Mucosa of gallbladder (tissue), 1 donor: ENCODE data around the gene KLHL40. TPM values are rescaled to one million over a fixed set of nuclear protein-coding genes. Genes with fewer than 3 reads are reported as not detected.

ENCODE experiments used
- DNase-seq: peaks from one replicate; pipeline ENCODE4 v3.0.0-alpha.2; 2020; ENCODE audit warnings: low spot score
- total RNA-seq: library from RNA; stranded (reverse); gene quantifications from one replicate; pipeline ENCODE4 v1.2.1, GENCODE V29; 2021
- donor health status: DM: no; HTN: no; CAD: no.

KLHL40 gene
- total RNA-seq, 1 donor from 2014 or later: not detected

DNA sequence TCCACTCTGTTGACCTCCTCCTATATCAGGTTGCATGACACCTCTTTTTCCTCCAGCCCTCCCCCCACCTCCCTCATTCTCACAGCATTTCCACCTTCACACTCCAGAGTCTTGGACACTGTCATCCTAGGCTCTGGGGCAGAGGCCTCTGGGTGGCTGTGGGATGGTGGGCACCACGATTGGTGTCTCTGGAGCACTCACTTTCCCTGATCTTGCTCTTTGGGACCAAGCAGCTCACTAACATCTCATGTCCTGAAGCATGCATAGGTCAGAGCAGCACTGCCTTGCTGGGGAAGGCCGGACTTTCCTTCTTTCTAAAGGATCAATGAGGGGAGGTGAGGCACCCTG lies 16.9 kb upstream of the KLHL40 start:
- no peak for DNase-seq

DNA sequence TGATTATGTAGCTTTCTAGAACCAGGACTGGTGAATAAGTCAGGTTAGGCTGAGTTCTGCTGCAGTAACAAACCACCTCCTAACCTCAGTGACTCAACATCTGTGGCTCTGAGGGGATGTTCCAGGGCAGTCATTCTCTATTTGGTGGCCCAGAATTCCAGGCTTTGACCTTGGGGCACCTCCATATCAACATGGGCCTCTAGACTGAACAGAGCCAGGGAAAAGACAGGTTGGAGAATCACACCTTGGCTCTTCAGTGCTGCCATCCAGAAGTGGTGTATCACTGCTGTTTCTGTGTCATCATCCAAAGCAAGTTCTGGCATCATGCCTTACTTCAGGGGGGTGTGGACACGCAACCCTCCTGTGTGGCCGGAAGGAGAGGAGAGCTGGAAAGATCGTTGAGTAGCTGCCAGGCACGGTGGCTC lies 16.5 kb upstream of the KLHL40 start:
- DNase-seq: no peak

DNA sequence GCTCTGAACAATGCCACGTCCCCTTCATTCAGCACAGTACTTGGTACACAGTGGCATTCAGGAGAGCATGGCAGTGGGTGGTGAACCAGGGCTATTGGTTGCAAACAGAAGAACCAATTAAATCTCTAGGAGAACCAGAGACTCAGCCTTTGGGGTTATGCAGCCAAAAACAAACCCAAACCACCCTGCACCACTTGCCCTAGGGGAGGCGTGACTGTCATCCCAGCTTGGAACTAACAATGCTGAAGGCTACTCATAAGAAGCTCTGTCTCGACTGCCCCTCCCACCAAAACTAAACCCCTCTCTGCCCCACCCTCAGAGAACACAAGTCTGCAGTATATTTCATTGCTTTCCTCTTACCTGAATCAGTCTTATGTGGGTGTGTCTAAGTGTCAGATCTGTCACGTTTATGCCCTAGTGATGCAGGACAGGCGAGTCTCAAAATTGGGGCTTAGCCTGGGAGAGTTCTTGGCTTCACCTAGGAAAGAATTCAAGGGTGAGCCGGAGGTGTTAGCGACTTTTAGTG lies 15.2 kb upstream of the KLHL40 start:
- no peak for DNase-seq

DNA sequence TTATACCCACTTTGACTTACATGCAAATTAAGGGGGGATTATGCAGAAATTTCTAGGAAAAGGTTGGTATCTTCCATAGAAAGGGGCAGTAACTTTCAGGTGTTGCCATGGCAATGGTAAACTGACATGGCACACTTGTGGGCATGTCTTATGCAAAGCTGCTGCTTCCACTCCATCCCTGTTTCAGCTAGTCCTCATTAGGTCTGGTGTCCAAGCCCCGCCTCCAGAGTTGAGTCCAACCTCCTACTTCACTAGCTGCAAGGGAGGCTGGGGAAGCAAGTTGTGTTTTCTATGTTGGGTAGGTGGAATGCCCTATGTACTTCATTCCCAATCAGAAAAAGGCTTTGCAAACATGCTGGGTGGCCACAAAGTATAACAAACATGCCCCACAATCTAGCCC lies 14.7 kb upstream of the KLHL40 start:
- DNase-seq: no peak

DNA sequence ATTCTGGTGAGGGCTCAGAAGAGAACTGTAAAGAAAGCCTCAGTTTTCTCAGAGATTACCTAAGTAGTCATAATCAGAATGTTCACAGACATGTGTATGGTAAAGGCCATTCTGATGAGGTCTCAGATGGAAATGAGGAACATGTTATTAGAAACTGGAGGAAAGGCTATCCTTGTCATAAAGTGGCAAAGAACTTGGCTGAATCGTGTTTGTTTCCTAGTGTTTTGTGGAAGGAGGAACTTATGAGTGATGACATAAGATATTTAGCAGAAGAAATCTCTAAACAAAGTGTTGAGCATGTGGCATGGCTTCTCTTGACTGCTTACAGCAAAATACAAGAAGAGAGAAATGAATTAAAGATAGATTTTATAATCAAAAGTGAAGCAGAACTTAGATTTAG lies 12.8 kb upstream of the KLHL40 start:
- DNase-seq: no peak

DNA sequence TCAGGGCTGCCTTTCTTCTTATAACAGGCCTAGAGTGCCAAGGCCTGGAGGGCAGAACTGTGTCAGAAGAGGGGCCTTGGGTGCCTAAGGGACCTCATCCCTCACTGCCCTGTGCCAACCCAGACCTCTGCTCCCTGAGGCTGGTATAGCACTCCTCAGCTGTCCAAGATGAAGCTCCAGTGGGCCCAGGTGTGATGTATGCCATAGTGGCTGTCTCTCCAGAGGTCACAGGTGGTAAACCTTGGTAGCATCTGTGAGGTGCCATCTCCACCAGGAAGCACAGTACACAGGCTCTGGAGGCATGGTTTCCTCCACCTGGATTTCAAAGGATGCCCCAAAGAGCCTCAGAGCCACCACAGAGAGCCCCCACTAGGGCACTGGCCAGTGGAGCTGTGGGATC lies 12.3 kb upstream of the KLHL40 start:
- DNase-seq: no peak

DNA sequence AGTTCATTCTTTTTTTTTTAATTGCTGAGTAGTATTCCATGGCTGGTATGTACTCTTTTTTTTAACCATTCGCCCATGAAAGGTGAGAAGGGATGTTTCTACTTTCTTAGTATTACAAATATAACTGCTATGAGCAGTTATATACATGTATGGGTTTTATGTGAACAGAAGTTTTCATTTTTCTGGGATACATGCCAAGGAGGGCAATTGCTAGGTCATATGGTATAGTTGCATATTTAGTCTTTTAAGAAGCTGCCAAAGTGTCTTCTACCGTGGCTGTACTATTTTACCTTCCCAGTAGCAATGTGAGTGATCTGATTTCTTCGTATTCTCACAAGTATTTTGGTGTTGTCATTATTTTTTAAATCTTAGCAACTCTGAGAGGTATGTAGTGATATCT lies 11.2 kb upstream of the KLHL40 start:
- no peak for DNase-seq

DNA sequence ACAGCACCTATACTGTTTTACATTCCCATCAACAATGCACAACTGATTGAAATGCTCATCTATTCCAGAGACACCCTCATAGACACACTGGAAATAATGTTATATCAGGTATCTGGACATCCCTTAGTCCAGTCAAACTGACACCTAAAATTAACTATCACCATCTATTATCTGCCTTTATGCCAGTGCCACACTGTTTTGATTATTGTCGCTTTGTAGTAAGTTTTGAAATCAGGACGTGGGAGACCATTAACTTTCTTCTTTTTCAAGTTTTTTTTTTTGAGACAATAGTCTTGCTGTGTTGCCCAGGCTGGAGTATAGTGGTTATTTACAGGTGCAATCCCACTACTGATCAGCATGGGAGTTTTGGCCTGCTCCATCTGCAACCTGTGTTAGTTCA lies 9.4 kb upstream of the KLHL40 start:
- DNase-seq: no peak

DNA sequence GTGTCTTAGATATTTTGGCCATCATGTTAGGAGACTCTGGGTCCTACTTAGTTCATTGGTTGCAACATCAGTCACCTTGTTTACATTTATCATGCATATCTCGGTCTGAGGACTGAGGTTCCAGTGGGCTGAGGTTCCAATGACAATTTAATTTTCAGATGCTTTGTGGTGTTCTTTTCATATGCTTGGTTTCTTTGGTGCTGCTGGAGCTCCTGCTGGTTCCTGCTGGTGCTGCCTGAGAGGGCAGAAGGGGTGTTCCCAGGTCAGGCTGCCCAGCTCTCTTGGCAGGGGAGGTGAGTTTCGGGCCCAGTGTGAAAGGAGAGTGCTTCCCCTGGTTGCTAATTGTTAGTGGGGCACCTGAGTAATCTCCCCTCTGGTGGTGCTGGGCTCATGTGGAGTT lies 6.9 kb upstream of the KLHL40 start:
- DNase-seq: no peak

DNA sequence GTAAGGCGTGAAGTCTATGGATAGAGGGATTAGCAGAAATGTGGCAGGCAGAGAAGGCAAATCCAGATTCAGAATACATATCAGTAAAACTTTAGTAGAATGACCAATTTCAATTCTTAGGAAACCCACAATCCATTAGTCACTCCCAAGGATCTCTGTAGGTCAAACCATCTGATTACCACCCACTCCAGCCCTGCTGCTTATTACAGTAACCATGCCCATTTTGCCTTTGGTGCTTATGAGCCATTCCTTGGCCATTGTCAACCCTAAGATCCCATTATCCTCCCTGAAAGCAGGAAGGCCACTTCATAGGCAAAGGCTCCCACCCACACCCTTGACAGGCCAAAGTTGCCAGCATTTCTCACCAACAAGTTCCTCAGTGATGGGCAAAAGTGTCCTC lies 5.1 kb upstream of the KLHL40 start:
- DNase-seq: no peak

DNA sequence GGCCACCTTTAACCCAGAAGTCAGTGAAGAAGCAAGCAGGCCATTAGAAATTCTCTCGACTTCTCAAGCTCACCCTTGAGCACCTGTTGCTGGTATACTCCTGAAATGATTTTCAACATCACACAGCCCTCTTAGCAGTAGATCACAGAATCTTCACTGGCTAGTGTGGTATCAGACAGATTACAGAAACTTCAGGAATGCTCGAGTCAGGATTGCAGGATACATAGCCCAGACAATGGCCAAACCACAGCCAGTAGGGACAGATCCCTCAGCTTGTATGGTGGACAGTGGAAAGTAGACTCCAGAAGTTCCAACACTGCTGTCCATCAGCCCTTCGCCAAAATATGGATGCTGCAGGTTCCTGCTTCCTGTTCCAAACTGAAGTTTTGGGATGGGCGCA lies 4.5 kb upstream of the KLHL40 start:
- no peak for DNase-seq

DNA sequence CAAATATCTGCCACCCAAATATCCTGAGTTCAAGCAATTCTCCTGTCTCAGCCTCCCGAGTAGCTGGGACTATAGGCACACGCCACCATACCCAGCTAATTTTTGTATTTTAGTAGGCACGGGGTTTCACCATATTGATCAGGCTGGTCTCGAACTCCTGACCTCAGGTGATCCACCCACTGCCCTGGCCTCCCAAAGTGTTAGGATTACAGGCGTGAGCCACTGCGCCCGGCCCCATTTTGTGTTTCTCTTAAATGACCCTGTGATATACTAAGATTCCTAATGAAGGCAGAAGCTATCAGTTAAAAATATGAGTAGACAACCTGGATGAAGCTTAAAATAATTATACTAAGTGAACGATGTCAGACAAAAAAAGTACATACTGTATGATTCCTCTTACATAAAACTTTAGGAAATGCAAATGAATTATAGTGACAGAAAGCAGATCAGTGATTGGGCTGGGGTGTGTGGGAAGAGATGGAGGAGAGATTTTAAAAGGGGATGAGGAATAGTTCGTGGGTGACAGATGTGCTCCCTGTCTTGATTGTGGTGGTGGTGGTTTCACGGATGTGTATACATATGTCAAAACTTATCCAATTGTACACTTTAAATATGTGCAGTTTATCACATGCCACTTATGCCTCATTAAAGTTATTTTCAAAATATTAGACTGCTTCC lies 3.8 kb upstream of the KLHL40 start:
- no peak for DNase-seq

DNA sequence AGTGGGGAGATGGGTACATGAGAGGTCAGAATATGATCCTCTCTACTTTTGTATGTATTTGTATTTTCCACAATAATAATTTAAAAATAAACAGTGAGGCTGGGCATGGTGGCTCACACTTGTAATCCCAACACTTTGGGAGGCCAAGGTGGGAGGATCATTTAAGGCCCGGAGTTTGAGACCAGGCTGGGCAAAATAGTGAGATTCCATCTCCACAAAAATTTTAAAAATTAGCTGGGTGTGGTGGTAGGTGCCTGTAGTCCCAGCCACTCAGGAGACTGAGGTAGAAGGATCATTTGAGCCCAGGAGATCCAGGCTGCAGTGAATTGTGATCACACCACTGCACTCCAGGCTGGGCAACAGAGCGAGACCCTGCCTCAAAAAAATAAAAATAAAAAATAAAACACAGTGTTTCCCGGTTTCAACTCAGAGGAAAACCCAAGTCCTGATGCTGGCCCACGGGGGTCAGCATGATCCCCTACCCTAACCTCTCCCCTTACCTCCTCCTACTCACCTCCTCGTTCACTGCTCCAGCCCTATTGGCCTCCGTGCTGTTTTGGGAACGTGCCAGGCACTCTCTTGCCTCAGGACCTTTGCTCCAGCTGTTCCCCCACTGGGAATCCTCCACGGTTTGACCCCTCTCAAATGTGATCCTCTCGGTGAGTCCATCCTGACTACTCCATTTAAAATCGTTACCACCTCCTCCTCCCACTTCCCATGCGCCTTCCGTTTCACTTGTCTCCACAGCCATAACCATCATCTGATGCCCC lies 2.9 kb upstream of the KLHL40 start:
- DNase-seq: no peak

DNA sequence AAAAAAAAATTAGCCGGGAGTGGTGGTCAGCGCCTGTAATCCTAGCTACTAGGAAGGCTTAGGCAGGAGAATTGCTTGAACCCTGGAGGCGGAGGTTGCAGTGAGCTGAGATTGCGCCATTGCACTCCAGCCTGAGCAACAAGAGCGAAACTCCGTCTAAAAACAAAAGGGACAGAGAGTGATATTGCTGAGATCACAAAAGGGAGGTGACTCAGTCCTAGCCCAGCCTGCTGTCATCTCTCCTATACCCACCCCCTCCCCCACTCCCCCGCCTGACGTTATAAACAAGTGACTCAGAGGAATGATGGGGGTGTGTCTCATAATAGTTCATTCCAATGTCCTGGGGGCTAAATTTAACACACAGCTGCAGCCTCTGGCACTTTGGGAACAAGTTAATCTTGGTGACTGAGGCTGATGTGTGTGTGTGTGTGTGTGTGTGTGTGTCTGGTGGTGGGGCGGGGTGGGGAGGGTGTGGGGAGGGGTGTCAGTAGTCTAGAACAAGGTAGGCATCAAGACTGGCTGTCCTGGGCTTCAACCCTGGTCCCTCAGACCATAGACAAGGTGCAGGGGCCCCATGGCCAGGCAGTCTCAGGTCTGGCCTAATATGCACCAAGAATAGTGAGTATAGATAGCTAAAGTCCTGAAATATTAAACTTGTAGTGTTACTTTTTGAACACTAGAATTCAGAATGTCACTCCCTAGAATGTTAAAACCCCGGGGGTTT lies 1.3 kb upstream of the KLHL40 start:
- peak; percentile 25 for DNase-seq

DNA sequence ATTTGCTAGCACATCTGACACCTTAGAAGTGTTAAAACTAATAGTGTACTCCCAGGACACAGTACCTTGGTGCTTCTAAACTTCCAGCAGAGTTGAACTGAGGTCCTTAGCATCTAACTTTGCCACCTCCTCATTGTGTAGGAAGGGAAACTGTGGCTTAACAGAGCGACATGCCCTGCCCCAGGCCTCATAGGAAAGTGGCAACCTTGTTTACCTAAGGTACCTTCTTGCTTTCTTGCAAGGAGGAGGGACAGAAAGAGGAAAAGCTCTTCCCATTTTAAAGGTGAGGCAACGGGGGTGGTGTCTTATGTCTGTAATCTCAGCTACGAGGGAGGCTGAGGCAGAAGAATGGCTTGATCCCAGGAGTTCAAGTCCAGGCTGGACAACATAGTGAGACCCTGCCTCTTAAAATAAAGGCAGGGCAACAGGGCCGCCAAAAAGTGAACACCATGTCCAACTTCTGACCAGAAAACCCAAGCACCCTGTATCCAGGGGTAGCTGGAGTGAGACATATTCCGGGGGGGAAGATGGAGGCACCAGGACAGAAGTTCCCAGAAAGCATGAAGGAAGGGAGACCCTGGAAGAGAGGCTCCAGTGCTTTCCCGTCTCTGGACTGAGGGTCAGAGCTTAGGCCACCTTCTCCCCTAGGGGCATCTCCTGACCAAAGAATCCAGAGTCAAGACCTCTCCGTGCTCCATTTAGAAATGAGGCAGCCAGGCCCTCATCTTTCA lies 540 bp upstream of the KLHL40 start:
- DNase-seq: no peak

DNA sequence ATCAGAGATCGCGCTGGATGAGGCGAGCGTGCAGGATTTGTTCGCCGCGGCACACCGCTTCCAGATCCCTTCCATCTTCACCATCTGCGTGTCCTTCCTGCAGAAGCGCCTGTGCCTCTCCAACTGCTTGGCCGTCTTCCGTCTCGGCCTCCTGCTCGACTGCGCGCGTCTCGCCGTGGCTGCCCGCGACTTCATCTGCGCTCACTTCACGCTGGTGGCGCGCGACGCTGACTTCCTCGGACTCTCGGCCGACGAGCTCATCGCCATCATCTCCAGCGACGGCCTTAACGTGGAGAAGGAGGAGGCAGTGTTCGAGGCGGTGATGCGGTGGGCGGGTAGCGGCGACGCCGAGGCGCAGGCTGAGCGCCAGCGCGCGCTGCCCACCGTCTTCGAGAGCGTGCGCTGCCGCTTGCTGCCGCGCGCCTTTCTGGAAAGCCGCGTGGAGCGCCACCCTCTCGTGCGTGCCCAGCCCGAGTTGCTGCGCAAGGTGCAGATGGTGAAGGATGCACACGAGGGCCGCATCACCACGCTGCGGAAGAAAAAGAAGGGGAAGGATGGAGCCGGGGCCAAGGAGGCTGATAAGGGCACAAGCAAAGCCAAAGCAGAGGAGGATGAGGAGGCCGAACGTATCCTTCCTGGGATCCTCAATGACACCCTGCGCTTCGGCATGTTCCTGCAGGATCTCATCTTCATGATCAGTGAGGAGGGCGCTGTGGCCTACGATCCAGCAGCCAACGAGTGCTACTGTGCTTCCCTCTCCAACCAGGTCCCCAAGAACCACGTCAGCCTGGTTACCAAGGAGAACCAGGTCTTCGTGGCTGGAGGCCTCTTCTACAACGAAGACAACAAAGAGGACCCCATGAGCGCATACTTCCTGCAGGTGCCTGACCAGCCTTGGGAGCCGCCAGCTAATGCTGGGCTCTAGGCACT lies 819 bp downstream of the KLHL40 start:
- no peak for DNase-seq

DNA sequence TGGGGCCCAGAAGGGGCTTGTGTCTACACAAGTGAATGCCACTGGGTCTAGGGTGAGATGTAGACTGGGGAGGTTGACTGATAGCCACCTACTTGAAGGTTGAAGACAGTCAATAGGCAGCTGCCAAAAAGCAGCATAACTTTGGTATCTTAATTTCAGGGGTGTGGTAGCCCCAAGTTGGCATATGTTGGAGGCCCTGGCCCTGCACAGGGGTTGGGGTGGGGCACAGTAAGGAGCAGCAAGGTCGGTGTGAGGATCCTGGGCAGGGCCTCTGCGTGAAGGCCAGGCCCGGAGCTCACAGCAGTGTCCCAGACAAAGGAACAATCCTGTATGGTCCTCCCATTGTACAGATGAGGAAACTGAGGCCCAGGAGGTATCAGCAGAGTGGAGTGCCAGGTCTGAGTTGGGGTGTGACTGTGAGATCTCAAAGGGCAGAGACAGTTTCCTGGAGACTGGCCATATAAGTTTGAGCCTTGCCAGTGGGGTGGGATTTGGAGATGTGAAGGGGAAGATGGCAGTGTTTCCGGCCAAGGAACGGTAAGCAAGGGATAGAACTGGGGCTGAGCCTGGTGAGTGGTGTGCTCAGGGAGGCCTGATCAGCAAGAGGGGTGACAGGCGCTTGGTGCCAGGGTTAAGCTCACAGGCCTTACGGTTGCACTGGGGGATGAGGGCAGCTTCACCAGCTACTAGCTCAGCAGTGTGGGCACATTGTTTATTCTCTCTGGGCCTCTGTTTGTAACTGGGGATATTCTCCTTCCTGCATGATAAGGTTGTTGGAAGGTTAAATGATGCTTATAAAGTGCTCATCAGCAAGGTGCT lies 1.7 kb downstream of the KLHL40 start:
- no peak for DNase-seq

DNA sequence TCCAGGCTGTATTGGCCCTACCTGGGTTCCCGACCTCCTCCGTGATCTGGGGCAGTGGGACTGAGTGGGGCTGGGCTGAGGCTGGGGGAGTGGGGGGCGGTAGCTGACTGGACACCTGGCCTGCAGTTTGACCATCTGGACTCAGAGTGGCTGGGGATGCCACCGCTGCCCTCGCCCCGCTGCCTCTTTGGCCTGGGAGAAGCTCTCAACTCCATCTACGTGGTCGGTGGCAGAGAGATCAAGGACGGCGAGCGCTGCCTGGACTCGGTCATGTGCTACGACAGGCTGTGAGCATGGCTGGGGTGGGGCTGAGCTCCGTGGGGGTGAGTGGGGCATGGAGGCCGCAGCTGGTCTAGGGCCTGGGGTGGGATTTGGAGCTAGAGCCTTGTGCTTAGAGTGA lies 2.7 kb downstream of the KLHL40 start:
- DNase-seq: no peak

DNA sequence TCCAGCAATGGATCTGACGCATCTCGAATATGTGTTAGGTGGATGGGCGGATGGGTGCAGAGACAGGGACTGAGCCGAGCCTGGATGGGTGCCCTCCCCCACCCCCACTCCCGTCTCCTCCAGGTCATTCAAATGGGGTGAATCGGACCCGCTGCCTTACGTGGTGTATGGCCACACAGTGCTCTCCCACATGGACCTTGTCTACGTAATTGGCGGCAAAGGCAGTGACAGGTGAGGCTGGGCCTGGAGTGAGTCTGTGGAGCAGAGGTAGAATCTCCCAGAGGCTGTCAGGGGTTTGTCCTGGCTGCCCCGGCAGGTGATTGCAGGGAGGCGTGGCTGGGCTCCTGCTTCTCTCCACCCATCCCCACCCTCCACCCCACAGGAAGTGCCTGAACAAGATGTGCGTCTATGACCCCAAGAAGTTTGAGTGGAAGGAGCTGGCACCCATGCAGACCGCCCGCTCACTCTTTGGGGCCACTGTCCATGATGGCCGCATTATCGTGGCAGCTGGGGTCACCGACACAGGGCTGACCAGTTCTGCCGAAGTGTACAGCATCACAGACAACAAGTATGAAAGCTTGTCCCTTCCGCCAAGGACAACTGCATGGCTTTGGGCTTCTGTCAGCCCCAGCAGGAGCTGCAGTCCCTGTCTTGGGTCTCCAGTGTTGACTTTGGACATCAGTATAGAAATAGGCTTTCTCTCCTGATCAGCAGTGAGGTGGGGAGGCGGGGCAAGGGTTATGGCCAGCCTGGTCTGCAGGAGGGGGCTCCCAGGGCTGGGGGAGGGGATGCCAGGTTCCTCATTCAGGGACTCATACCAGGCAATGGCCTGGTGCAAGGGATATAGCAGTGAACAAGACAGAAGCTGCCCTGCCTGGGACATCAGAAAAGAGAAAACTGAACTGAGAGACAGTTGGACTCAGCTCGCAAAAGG lies 3.4 kb downstream of the KLHL40 start:
- DNase-seq: no peak
